ENCODE data around the gene ANO4. TPM values are rescaled to one million over a fixed set of nuclear protein-coding genes. Genes with fewer than 3 reads are reported as not detected.
"Not testable (repeated sequence)": the region's sequence is repeated elsewhere in the genome, so short reads cannot be mapped to it uniquely, and the experiment has no call there.

ANO4 gene
- total RNA-seq, 1 donor from 2014 or later, result not detected

GRCh38 chr12:101050631-101051030 lies 256.1 kb downstream of the ANO4 start:
- ATAC-seq, result no peak

DNA sequence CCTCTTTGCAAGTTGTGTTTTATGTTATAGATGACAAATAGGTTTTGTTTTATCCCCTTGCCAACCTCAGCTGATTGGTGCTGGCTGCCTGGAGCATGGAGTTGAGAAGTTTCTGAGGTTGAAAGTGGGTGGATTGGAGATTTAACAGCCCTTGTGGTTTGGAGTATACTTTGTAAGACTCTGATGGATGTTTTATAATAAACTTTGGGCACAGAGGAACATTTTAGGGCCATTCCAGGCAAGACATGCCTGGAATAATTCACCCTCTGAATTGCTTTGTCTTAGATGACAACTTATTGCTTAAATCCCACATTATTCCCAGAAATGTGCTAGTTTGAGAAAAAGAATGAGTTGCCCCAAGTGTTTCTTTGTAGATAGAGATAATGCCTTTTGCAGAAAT lies 256.6 kb downstream of the ANO4 start:
- ATAC-seq, result no peak

- ATAC-seq, result no peak
These were observed 257.4 kb downstream of the ANO4 start for GRCh38 chr12:101051901-101052550.

GRCh38 chr12:101053203-101053602 lies 258.6 kb downstream of the ANO4 start:
- ATAC-seq, result no peak

DNA sequence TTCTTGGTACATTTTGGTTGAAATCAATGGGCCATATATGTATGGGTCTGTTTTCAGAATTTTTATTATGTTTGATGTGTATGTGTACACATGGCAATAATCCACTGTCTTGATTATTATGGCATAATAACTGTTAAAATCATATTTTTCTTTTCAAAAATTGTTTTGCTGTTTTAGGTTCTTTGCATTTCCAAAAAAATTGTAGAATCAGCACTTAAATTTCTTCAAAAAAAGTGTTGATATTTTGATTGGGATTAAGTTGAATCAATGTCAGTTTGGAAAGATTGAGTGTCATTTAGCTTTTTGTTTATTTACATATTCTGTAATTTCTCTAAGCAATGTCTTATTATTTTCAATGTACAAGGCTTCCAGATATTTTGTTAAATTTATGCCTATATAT lies 261.4 kb downstream of the ANO4 start:
- ATAC-seq, result no peak

- not testable (repeated sequence) for ATAC-seq
These were observed 267.9 kb downstream of the ANO4 start for GRCh38 chr12:101062508-101062907.

DNA sequence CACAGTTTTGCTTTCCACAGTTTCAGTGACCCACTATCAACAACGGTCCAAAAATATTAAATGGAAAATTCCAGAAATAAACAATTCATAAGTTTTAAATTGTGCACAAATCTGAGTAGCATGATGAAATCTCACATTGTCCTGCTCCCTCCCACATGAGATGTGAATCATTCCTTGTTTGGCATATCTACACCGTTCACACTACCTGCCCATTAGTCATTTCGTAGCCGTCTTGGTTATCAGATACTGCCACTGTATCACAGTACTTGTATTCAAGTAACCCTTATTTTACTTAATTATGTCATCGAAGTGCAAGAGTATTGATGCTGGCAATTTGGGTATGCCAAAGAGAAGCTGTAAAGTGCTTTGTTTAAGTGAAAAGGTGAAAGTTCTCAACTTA lies 270.1 kb downstream of the ANO4 start:
- ATAC-seq, result peak; percentile 66

DNA sequence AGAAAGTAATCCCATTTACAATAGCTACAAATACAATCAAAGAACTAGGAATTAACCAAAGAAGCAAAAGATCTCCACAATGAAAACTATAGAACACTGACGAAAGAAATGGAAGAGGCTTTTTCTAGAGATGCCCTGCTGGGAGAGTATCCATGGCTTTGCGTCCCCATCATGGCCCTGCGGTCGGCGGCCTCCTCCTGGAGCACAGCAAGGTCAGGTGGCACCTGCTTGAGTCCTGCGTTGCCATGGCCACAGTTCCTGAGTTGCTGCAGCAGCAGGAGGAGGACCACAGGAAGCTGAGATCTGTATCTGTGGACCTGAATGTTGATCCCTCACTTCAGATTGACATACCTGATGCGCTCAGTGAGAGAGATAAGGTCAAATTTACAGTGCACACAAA lies 271.9 kb downstream of the ANO4 start:
- ATAC-seq, result no peak

DNA sequence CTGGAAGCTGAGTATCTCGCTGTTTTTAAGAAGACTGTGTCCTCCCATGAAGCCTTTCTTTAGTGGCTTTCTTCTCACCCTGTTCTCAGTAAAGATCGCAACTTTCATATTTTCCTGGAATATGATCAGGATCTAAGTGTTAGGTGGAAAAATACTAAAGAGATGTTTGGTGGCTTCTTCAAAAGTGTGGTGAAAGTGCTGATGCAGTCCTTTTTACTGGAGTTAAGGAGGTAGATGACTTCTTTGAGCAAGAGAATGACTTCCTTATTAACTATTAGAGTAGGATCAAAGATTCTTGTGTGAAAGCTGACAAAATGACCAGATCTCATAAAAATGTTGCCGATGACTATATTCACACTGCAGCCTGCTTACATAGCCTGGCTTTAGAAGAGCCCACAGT lies 273.8 kb downstream of the ANO4 start:
- ATAC-seq, result no peak

DNA sequence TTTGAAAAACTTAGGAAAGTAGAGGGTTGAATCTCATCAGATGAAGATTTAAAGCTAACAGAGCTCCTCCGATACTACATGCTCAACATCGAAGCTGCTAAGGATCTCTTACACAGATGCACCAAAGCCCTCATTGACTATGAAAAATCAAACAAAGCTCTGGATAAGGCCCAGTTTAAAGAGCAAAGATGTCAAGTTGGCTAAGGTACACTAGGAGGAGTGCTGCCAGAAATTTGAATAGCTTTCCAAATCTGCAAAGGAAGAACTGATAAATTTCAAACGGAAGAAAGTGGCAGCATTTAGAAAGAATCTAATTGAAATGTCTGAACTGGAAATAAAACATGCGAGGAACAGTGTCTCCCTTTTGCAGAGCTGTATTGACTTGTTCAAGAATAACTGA lies 274.3 kb downstream of the ANO4 start:
- no peak for ATAC-seq

DNA sequence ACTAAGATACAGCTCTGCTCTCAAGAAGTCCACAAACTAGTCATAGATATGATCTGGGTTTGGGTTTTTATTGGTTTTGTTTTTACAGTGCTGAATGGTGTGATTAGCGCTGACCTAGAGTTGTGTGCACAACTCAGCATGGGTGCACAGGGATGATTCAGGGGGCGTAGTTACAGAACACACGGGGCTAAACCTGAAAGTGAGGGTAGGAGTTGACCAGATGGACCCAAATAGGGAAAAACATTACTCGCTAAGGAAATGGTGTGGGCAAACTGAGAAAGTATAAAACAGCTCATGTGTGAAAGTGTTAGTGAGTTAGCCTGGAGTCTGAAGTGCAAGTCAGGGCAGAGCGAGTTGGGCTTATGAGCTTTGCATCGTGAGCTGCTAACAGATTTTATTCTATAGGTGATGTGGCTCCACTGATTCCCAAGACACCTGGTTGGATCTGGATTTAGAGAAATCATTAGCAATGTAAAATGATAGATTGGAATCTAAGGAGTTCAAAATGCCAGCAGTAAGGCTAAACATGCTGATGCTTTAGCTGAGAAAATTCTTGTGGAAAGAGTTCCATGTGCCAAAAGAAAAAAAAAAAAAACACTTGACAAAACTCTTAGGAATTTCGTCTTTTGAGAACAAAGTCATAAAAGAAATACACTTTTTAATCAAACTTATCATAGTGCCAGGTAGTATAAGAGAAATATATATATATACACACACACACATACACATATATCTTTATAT lies 280.5 kb downstream of the ANO4 start:
- ATAC-seq, result no peak

GRCh38 chr12:101076921-101077320 lies 282.3 kb downstream of the ANO4 start:
- no peak for ATAC-seq

- ATAC-seq, result no peak
These were observed 283.4 kb downstream of the ANO4 start for GRCh38 chr12:101077791-101078528.

- ATAC-seq, result no peak
These were observed 284.1 kb downstream of the ANO4 start for GRCh38 chr12:101078536-101079285.

GRCh38 chr12:101082706-101083105 lies 288.1 kb downstream of the ANO4 start:
- no peak for ATAC-seq

DNA sequence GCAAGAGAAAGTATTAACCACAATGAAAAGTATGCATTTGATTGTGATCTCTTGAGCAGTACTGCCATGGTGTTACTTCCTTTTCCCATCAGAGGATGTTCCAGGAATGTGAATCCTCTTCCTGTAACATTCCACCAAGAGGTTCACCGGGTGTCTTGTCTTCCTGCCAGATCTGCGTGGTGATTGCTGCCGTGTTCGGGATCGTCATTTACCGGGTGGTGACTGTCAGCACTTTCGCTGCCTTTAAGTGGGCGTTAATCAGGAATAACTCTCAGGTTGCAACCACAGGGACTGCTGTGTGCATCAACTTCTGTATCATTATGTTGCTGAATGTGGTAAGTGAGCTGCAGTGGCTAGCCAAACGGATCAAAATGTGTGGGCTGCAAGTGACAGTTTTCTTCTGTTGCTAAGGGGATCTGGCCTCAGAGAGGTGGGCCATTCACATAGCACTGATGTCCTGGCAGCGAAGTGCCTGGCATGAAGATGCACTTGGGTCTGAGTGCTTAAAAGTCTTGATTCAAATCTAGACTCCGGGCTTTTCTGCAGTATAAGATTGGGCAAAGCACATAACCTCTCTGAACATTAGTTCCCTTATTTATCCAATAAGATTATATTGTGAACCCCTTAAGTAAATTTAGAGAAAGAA lies 292.0 kb downstream of the ANO4 start:
- no peak for ATAC-seq

GRCh38 chr12:101087920-101088319 lies 293.3 kb downstream of the ANO4 start:
- no peak for ATAC-seq

GRCh38 chr12:101089271-101089670 lies 294.7 kb downstream of the ANO4 start:
- ATAC-seq, result no peak

GRCh38 chr12:101090222-101090621 lies 295.6 kb downstream of the ANO4 start:
- not testable (repeated sequence) for ATAC-seq

DNA sequence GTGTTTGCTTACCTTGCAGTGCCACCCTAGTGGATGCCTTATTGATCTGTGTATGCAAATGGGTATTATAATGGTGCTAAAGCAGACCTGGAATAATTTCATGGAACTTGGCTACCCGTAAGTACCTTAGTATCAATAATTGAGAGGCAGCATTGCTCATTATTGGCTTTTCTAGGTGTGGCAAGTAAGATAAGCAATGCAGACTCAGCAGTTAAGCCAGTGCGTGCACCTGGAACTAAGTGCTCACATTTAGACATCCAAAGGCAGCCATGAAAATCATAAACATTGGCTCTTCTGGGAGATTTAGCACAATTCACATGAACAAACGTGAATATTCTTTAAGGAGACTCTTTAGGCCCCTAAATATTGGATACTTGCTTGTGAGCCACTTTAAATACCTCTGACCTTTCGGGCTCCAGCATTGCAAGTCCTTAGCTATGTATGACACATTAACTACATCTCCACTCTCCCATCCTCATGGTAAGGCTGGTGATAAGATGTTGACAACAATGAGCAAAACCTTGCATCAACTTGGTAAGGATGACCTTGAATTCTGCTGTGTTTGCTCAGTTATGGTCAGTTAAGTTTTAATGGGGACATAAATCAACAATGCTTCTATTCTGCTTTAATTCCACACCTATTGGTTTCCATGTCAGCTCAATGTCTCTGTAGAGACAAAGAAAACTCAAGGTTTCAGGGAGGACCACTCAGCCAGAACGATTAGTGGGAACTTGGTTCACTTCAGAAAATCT lies 303.4 kb downstream of the ANO4 start:
- no peak for ATAC-seq

DNA sequence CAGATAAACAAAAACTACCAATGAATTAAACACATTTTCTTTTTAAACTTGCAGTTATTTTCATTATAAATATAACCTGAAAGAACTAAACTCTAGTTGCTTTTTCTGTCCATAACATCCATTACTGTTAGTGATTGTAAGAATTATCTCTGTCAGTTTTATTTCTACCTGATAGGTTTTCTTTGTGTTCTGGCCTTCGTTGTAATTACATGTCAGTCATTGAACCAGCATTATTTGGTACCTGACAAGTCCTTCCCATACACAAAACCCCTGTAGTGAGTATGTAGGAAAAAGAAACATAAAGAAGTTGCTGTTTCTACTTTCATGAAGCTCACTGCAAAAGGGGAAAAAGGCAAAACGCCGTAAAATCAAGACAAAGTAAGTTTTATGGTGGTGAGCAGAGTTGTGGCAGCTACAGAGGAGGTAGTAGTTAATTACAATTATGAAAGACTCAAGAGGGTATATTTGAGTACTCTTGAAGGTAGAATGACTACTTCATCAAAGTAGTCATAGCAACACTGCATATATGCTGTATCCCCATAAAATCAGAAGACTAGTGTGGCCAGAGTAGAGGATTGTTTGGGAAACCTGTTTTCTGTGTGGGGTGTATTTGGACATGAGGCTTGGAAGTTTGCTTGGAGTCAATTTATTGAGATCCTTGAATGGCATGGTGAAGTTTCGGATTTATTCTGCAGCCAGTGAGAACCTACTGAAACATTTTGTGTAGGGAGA lies 312.6 kb downstream of the ANO4 start:
- ATAC-seq, result no peak

All from esophagus mucosa (tissue), 1 donor.